C4-2B (cell line): ENCODE measurements around the gene MEGF10.

Experiments
- H3K27ac ChIP-seq: fragments of 450-650 bp; 2 replicates; pipeline ENCODE4 v1.5.1; 2017
- CTCF ChIP-seq: fragments of 450-650 bp; conservative IDR thresholded peaks from 2 replicates; pipeline ENCODE4 v1.5.1; 2017; ENCODE audit warnings: mild to moderate bottlenecking
- ZFX ChIP-seq: fragments of 450-650 bp; IDR thresholded peaks from 2 replicates; pipeline ENCODE4 v1.6.1; 2017

Gene MEGF10

GRCh38 chr5:127355337-127355736, 64.7 kb downstream of the MEGF10 start:
- no peak overlapping the region for H3K27ac ChIP-seq
- TF ChIP-seq CTCF (no peak), ZFX (no peak)

GRCh38 chr5:127358284-127358683, 67.7 kb downstream of the MEGF10 start:
- H3K27ac ChIP-seq: no peak overlapping the region

GRCh38 chr5:127358740-127359139, 68.1 kb downstream of the MEGF10 start:
- no peak overlapping the region for H3K27ac ChIP-seq
- TF ChIP-seq CTCF (no peak), ZFX (no peak)

More at GRCh38 chr5:127358284-127358683, 67.7 kb downstream of the MEGF10 start:
- TF ChIP-seq ZFX (no peak), CTCF (no peak)

- H3K27ac ChIP-seq: no peak overlapping the region
- TF ChIP-seq ZFX (no peak), CTCF (no peak)
Observed at GRCh38 chr5:127359502-127359901, 68.9 kb downstream of the MEGF10 start.

- TF ChIP-seq ZFX (no peak), CTCF (no peak)
Observed at GRCh38 chr5:127363403-127363802, 72.8 kb downstream of the MEGF10 start.

GRCh38 chr5:127367029-127367428, 76.4 kb downstream of the MEGF10 start:
- H3K27ac ChIP-seq: no peak overlapping the region

More at GRCh38 chr5:127363403-127363802, 72.8 kb downstream of the MEGF10 start:
- H3K27ac ChIP-seq: no peak overlapping the region

GRCh38 chr5:127367946-127368465, 77.4 kb downstream of the MEGF10 start:
- TF ChIP-seq ZFX: no peak
- no peak for TF ChIP-seq CTCF
- no peak overlapping the region for H3K27ac ChIP-seq

More at GRCh38 chr5:127367029-127367428, 76.4 kb downstream of the MEGF10 start:
- TF ChIP-seq CTCF (no peak), ZFX (no peak)
